MCF 10A (cell line): ENCODE measurements around the gene ZDHHC11. TPM values are rescaled to one million over a fixed set of nuclear protein-coding genes. Genes with fewer than 3 reads are reported as not detected.
"Not testable (repeated sequence)": the region's sequence is repeated elsewhere in the genome, so short reads cannot be mapped to it uniquely, and the experiment has no call there.

Source experiments
- BruUV-seq: library from RNA; stranded (reverse); fragments of 400-500 nt; replicated peaks from 2 replicates; lab custom pipeline; 2021; lab: Mats Ljungman, UMichigan
- CTCF ChIA-PET: fragments of 300-600 bp; sonication (Branson Sonifier 250); formaldehyde crosslinking; extraction: SDS; loops from one replicate; lab custom pipeline; 2021; ENCODE audit warnings: antibody characterized with exemption, inconsistent platforms; lab: Yijun Ruan, JAX
- POLR2A ChIA-PET: fragments of 300-600, 350-650 bp; sonication (Branson Sonifier 250); formaldehyde crosslinking; extraction: SDS; loops from one replicate; lab custom pipeline; 2020; ENCODE audit warnings: antibody characterized with exemption, inconsistent platforms; lab: Yijun Ruan, JAX
- DNase-seq: peaks from one replicate; pipeline ENCODE4 v3.0.0-alpha.2; 2018; ENCODE audit not compliant: unreplicated experiment
- H3K27ac Mint-ChIP-seq: one replicate; pipeline ENCODE4 v1.8.0; 2022; ENCODE audit warnings: mild to moderate bottlenecking, low read depth, mixed read lengths; ENCODE audit not compliant: unreplicated experiment
- H3K27me3 Mint-ChIP-seq: one replicate; pipeline ENCODE4 v1.8.0; 2022; ENCODE audit warnings: mixed read lengths; ENCODE audit not compliant: insufficient read depth, unreplicated experiment
- H3K36me3 Mint-ChIP-seq: one replicate; pipeline ENCODE4 v1.8.0; 2022; ENCODE audit warnings: mild to moderate bottlenecking, moderate library complexity, mixed read lengths; ENCODE audit not compliant: insufficient read depth, unreplicated experiment
- H3K4me1 Mint-ChIP-seq: one replicate; pipeline ENCODE4 v1.8.0; 2022; ENCODE audit warnings: mixed read lengths; ENCODE audit not compliant: insufficient read depth, unreplicated experiment
- H3K4me3 Mint-ChIP-seq: one replicate; pipeline ENCODE4 v1.8.0; 2022; ENCODE audit warnings: mild to moderate bottlenecking, moderate library complexity, mixed read lengths; ENCODE audit not compliant: unreplicated experiment
- H3K9me3 Mint-ChIP-seq: one replicate; pipeline ENCODE4 v1.8.0; 2022; ENCODE audit warnings: mixed read lengths; ENCODE audit not compliant: unreplicated experiment
- CTCF ChIP-seq: fragments of 200-600 bp; IDR thresholded peaks from one replicate; pipeline ENCODE4 v1.8.0; 2022; ENCODE audit warnings: antibody characterized with exemption, mild to moderate bottlenecking; ENCODE audit not compliant: unreplicated experiment
- intact Hi-C: fragments of 100-400 bp; cut with micrococcal nuclease; formaldehyde crosslinking; loops from 2 replicates; pipeline ENCODE4 v1.14.1; 2022
- total RNA-seq: library from RNA; stranded (reverse); gene quantifications from 2 replicates; pipeline ENCODE4 v1.2.3, GENCODE V29; 2022

The ZDHHC11 gene
- total RNA-seq, 1 experiment from 2014 or later, result 2.0 TPM

- Mint-ChIP-seq H3K36me3 (no peaks in the 10 kb centered on the region), H3K27ac (no peak overlapping the region), H3K4me3 (no peak overlapping the region), H3K4me1 (no peaks in the 10 kb centered on the region), H3K9me3 (no peaks in the 10 kb centered on the region), H3K27me3 (peaks cover 21% of the 10 kb centered on the region)
- DNase-seq, result no peak
- CTCF ChIA-PET, result no interaction called here
- no peak for TF ChIP-seq CTCF
- BruUV-seq, result no TSS peak
- intact Hi-C loops, result no loop called here
- POLR2A ChIA-PET, result no interaction called here
Measured at GRCh38 chr5:820245-820644, 30.5 kb downstream of the ZDHHC11 start.

- no peaks in the 10 kb centered on the region for H3K36me3 Mint-ChIP-seq
- CTCF ChIA-PET, result no interaction called here
- intact Hi-C loops, result no loop called here
- no peaks in the 10 kb centered on the region for H3K4me1 Mint-ChIP-seq
- TF ChIP-seq CTCF, result no peak
- H3K4me3 Mint-ChIP-seq, result no peak overlapping the region
- DNase-seq, result no peak
- H3K27me3 Mint-ChIP-seq, result peaks cover 21% of the 10 kb centered on the region
- no TSS peak for BruUV-seq
- no peak overlapping the region for H3K27ac Mint-ChIP-seq
- H3K9me3 Mint-ChIP-seq, result no peaks in the 10 kb centered on the region
- POLR2A ChIA-PET, result no interaction called here
Measured at GRCh38 chr5:819078-819477, 31.7 kb downstream of the ZDHHC11 start.

- intact Hi-C loops, result no loop called here
- no peaks in the 10 kb centered on the region for H3K4me1 Mint-ChIP-seq
- H3K4me3 Mint-ChIP-seq, result no peak overlapping the region
Measured at GRCh38 chr5:816176-816575, 34.6 kb downstream of the ZDHHC11 start.

DNA sequence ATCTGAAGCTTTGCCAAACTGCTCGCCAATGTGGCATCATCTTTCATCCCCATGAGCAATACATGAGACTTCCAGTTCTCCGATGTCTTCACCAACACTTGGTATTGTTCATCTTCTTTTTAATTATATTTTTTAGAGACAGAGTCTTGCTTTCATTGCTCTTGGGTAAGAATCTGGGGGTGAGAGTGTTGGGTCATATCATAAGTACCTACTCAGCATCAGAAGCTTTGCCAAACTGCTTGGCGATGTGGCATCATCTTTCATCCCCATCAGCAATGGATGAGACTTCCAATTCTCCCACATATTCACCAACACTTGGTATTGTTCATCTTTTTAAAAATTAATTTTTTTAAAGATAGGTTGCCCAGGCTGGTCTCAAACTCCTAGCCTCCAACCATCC lies 35.3 kb downstream of the ZDHHC11 start:
- intact Hi-C loops, result no loop called here
- POLR2A ChIA-PET, result no interaction called here
- BruUV-seq, result no TSS peak

More at GRCh38 chr5:816176-816575, 34.6 kb downstream of the ZDHHC11 start:
- Mint-ChIP-seq H3K9me3 (no peaks in the 10 kb centered on the region), H3K27ac (no peak overlapping the region), H3K27me3 (peaks cover 21% of the 10 kb centered on the region), H3K36me3 (no peaks in the 10 kb centered on the region)
- POLR2A ChIA-PET, result no interaction called here
- no TSS peak for BruUV-seq
- no peak for DNase-seq
- CTCF ChIA-PET, result no interaction called here
- no peak for TF ChIP-seq CTCF

GRCh38 chr5:813575-813974 lies 37.2 kb downstream of the ZDHHC11 start:
- intact Hi-C loops, H3K4me3 Mint-ChIP-seq, H3K36me3 Mint-ChIP-seq, BruUV-seq, DNase-seq, H3K9me3 Mint-ChIP-seq, POLR2A ChIA-PET, CTCF ChIA-PET, H3K27ac Mint-ChIP-seq, H3K4me1 Mint-ChIP-seq: not testable (repeated sequence)
- peaks cover 20% of the 10 kb centered on the region for H3K27me3 Mint-ChIP-seq

More for the DNA sequence above, 35.3 kb downstream of the ZDHHC11 start:
- Mint-ChIP-seq H3K4me3 (no peak overlapping the region), H3K27me3 (peaks cover 24% of the 10 kb centered on the region), H3K4me1 (no peaks in the 10 kb centered on the region), H3K36me3 (no peaks in the 10 kb centered on the region), H3K9me3 (no peaks in the 10 kb centered on the region), H3K27ac (no peak overlapping the region)
- CTCF ChIA-PET, result interaction anchor here (0.5 kb wide), 1 partner anchor 213 kb away, joined by 4 read pairs; no protein-coding TSS in a partner anchor
- DNase-seq, result no peak
- no peak for TF ChIP-seq CTCF

- intact Hi-C loops, H3K9me3 Mint-ChIP-seq, CTCF ChIA-PET, H3K27ac Mint-ChIP-seq, H3K4me1 Mint-ChIP-seq, DNase-seq, BruUV-seq, H3K36me3 Mint-ChIP-seq, POLR2A ChIA-PET, H3K4me3 Mint-ChIP-seq: not testable (repeated sequence)
- peaks cover 15% of the 10 kb centered on the region for H3K27me3 Mint-ChIP-seq
Measured at GRCh38 chr5:811384-811783, 39.4 kb downstream of the ZDHHC11 start.
